SK-N-MC (cell line): ENCODE results near the gene ZDHHC3.

ENCODE experiments used
- EZH2 ChIP-seq: fragments of 200-600 bp; sonication (generic); IDR thresholded peaks from one replicate; pipeline ENCODE4 v1.6.1; 2017; ENCODE audit warnings: antibody characterized with exemption
- FOXP2 ChIP-seq: optimal IDR thresholded peaks from 2 replicates; pipeline ENCODE3; 2011; ENCODE audit warnings: mild to moderate bottlenecking, moderate library complexity; ENCODE audit not compliant: insufficient read depth; ENCODE audit errors: extremely low read length, control extremely low read depth
- POLR2AphosphoS5 ChIP-seq: IDR thresholded peaks from 2 replicates; pipeline ENCODE4 v1.6.1; 2012; ENCODE audit warnings: mild to moderate bottlenecking, low read depth, low read length, borderline replicate concordance

DNA sequence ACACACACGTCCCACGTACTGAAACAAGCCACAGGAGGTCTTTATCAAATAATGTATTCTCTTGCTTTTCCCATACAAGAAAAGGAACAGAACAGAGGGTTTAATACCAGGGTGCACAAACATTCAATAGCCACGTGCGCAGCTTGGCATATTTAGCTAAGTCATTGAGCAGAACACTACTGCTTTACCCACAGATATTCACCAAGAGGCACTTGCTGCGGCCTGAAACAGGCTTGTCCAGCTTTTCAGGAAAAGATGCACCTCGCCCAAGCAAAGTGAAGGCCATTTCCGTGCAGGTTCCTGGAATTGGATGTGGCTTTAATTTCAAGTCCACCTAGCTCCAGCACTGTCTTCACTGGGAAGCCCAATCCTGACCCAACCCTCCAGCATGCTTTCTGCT lies 17.6 kb downstream of the ZDHHC3 start:
- TF ChIP-seq POLR2AphosphoS5 (no peak), EZH2 (no peak), FOXP2 (no peak)
